Activated T-helper 1 cell treated with anti-CD3 and anti-CD28 coated beads, Interleukin-2, amount 50 U/mL, for 16 hours (primary cell): Measurements from ENCODE around the gene LIPI.
"Not testable (repeated sequence)": the region's sequence is repeated elsewhere in the genome, so short reads cannot be mapped to it uniquely, and the experiment has no call there.

Source experiments
- DNase-seq, 2 donors: peaks; one replicate each; pipeline ENCODE4 v3.0.0-alpha.2; 2020; ENCODE audit warnings: low read depth in 1 of 2, low spot score in 1 of 2

Gene LIPI

DNA sequence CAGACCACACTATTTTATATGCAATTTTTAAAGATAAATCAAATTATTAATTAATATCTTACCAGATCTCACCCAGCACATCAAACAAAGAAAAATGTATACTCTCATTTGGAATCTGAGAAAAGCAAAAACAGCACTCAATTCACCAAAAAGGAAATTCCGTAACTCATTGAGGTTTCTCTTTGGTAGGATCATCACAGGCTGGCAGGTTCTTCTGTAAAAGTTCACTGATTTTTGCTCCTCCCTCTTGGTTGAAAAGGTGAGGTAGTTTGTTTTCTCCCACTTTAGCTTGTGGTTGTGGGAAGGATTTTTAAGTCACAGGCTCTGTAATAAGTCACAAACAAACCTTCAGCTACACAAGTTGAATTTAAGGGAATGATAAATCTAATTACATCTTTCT is at the start of gene LIPI:
TSS of gene LIPI (minus strand) at position 218 of the 400 bp plus-strand sequence. CDS start at position 108, 110 bp downstream.
- no peak for DNase-seq

DNA sequence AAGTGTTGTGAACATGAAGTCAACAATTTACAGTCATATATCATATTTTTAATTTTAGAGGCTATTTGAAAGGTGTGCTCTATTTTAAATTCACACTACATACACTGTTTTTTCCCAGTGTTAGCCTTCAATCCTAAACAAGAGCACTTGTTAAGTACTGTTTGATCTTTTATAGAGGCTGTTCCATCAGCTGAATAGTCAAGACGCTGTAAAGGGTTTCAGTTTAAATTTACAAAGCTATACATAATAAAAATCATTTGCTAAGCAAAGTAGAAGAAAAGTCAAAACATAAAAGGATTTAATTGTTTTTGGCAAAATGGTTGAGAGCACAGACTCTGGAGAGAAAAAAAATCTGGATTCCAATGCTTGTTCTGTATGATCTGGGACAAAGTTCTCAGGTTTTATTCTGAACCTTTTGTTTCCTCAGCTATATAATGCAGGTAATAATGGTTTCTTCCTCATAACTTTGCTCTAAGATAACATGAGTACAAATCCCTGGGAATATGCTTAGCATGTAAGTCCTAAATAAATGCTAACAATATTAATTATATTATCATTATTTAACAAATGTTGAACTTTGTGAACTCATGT is 49.5 kb upstream of the LIPI start:
- DNase-seq = no peak

DNA sequence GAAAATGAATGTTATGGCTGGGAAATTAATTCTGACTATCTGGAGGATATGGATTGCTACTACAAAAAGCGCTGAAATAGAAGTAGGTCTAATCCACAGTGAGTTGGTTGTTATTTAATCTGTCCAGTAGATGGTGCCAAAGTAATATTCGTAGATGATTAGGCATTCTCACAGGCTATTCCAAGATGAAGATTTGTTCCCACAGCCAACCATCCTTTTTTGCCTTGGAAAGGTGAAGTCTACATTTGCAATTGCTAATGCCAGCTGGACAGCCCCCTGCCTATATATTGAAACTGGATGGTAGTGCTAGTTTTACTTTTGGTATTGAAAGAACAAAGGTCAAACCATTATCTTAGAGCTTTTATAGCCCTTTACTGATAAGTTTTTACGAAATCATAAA is 49.0 kb upstream of the LIPI start:
- DNase-seq = no peak

DNA sequence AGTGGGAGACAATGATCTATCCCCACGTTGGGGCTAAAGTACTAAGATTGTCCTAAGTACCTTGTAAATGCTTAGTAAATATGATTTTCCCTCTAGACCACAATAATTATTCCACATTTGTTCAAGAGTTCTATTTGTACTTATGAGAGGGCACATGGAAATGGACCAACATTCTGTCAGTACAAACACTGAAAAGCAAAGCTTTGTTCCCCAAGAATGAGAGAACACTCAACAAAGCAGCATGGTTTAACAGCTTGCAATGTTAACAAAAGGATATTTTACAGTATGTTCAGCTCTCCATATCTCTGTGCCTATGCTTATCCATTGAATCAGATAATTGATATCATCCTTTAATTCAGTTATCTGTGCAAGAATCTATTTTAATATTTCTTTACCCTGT is 40.6 kb upstream of the LIPI start:
- no peak for DNase-seq

DNA sequence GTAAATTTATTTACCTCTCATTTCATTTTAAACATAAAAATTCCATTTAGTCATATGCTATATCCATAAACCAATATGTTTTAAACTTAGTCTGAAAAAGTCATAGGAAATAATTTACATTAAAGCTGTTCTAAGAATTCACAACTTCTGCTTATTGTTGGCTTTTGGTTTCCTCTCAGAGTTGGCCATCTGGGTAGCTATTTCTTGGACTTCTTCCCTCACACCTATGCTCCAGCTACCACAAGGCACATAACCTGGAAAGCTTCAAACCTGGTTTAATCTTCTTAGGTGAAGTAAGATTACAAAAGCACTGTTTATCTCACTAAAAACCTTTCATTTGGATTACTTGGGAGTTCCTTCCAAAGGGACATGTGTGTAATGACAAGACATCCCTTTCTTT is 35.0 kb upstream of the LIPI start:
- no peak for DNase-seq

DNA sequence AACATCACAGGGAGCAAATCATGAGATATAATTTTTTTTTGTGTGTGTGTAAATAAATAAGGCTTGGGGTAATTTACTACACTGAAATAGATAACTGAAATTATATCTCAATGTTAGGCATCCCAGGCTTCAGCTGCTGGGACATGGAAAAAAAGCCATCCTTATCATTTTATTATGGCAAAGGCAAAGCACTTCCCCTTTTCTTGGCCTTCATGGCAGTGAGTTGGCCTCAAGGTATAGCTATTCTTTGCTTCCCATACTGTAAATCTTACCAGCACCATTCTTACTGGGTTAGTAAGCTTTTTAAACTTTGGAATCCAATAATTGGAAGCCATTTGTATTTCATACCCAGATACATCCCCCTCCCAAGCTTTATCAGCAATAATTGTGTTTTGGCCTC is 34.2 kb upstream of the LIPI start:
- no peak for DNase-seq

DNA sequence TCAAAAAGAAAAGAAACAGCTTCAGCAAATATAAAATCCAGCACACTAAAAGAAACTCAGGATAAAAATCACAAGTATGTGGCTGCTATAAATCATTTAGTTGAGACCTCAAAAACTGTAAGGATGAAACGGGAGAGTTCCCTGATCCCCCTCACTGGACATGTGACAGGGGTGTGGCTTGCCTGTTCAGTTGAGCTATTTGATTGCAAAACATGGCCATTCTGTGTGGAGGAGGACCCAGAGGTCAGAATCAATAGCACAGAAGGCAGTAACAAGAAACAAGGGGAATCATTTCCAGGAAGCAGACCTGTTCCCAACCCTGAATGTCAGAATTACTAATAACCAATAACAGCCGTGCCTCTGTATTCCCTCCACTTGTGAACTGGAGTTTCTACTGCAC is 33.1 kb upstream of the LIPI start:
- DNase-seq = no peak

DNA sequence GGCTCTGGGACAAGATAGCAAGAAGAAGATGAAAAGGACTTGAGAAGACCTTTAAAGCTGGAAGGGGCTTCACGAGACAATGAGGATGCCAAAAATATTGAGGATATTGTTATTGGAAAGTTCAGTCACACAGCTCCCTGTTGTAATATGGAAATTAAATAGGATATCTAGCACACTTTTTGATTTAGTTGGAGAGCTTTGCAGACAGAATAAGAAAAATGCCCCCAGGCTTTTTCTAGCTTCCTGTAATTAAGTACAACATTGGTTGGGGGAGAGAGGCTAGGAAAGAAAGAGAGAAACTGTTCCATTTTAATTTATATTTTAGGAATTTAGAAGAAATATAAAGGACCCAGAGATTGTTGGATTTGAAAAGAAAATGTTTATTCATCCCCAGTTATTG is 32.7 kb upstream of the LIPI start:
- DNase-seq = no peak

DNA sequence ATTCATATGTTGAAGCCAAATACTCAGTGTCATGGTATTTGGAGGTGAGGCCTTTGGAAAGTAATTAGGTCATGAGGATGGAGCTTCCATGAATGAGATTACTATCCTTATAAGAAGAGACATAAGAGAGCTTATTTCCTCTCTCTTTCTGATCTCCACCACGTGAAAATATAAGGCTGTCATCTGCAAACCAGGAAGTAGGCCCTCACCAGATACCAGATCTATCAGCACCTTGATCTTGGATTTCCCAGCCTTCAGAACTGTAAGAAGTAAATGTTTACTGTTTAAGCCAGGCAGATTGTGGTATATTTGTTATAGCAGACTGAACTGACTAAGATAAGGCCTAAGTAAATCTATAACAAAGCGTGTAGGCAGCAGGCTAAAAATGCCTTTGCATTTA is 30.5 kb upstream of the LIPI start:
- no peak for DNase-seq

DNA sequence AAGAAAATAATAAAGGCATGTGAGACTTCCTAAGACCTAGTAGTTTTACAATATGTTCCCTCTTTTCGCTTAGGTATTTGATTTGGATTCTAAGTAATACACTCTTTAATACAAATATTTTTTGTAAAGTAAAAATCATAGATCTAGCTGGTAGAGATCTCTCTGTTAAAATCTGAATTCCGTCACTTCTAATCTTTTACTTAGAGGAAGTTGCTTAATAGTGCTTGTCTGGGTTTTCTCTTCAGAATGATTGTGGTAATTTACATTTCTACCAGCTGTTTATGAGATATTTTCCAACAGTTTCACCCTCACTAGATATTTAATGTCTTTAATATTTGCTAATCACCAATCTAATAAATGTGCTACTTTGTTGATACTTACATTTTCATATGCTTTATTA is 28.5 kb upstream of the LIPI start:
- DNase-seq = no peak

DNA sequence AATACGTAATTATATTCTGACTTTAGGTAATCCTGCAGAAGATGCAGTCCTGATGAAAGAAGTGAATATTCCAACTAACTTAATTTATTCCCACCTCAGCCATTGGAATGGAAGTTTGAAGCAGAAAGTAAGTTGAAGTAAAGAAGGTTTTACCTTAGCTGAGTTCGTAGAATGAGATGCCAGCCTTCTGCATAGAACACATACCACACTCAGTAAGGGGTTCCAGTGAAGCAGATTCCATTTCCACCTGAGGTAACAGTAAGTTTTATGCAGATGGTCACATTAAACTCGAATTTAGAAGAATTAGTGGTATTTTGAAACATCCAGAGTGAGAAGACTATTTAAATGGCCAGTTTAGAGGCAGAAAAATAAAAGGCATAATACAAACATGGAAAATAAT is 25.4 kb upstream of the LIPI start:
- no peak for DNase-seq

DNA sequence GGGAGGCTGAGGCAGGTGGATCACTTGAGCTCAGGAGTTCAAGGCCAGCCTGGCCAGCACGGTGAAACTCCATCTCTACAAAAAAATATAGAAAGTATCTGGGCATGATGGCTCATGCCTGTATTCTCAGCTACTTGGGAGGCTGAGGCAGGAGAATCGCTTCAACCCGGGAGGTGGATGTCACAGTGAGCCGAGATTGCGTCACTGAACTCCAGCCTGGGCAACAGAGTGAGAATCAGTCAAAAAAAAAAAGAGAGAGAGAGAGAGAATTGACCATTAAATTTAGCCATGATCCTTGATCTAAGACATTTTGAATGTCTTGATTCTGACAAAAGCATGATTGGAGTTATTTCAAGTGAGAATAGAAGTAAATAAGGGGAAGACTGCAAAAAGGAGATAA is 24.3 kb upstream of the LIPI start:
- no peak for DNase-seq

DNA sequence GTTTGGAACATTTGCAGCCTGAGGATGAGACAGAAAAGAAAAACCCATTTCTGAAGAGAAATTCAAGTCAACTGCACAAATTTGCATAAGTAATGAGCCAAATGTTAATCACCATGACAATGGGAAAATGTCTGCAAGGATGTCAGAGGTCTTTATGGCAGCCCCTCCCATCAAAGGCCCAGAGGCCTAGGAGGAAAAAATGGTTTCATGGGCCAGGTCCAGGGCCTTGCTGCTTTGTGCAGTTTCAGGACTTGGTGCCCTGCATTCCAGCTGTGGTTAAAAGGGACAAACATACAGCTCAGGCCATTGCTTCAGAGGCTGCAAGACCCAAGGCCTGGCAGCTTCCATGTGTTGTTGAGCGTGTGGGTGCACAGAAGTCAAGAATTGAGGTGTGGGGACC is 18.6 kb upstream of the LIPI start:
- DNase-seq = no peak

DNA sequence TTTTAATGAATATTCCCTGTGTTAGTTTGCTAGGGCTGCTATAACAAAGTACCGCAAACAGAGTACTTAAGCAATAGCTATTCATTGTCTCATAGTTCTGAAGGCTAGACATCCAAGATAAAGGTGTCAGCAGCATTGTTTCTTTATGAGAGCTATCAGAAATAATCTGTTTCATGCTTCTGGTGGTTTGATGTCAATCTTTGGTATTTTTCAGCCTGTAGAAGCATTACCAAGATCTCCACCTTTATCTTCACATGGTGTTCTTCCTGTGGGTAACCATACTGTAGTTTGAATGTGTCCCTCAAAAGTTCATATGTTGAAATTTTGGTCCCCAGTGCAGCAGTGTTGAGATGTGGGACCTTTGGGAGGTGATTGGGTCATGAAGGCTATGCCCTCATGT is 12.6 kb upstream of the LIPI start:
- no peak for DNase-seq

DNA sequence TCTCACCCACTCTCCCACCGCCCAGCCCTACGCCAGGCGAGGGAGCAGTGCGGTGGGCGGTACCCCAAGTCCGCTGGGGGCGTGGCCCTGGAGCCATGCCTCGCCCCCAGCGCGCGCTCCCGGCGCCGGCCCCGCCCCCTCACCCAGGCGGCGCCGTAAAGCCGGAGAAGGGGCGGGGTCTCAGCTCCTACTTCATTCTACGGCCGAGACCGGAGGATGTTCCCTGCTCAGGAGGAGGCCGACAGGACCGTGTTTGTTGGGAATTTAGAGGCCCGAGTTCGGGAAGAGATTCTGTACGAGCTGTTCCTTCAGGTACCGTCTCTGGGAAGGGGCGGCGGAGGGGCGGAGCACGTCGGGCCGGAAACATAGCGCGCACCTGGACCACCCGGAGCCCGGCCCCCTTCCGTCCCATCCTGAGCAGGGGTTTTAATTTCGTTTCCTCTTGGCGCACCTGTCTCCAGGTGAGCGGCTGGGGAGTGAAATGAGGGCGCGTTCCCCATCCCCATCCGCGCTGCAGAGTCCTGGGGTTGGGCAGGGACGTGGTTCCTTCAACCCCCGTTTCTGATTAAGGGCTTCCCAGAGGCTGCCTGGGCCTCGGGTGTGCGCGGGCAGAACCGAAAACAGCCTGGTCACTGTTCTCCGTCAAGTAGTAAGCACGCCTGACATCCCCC is 5.4 kb upstream of the LIPI start, which contains the start of gene RBM11:
TSS of gene RBM11 (plus strand) at position 187 of the 671 bp plus-strand sequence. CDS start at position 217, 30 bp downstream.
- DNase-seq = peak; percentile 40 to 66

DNA sequence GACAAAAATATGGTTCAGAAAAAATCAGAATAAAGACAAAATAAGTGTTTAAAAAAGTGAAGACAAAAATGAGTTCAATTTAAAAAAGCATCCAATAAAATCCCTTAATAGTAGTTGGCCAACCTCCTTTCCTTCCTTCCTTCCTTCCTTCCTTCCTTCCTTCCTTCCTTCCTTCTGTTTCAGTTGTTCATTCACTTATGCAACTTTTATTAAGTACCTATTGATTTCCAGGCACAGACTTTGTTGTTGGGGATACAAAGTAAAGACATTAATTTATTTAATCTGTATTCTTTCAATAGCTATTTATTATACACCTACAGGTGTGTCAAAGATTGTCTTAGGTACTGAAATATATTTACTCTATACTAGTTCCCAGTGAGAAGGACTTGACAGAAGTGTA is 2.4 kb upstream of the LIPI start:
- DNase-seq = no peak

DNA sequence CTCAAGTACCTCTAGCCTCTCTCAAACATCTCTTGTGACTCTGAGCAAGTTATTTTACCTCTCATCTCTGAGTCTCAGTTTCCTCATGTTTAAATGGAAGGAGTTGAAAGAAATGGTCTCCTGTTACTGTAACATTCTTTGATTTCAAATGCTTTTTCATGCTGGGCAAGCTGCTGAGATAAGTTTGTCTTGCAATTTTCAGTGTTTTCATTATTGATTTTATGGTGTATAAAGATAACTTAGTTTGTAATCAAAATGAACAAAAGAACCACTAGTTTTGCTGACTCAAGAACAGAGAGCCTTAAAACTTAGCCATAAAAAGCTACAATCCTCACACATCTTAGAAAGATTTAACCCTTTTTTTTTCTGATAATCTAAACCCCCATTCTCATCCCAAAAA is 4.5 kb downstream of the LIPI start:
- DNase-seq = no peak

DNA sequence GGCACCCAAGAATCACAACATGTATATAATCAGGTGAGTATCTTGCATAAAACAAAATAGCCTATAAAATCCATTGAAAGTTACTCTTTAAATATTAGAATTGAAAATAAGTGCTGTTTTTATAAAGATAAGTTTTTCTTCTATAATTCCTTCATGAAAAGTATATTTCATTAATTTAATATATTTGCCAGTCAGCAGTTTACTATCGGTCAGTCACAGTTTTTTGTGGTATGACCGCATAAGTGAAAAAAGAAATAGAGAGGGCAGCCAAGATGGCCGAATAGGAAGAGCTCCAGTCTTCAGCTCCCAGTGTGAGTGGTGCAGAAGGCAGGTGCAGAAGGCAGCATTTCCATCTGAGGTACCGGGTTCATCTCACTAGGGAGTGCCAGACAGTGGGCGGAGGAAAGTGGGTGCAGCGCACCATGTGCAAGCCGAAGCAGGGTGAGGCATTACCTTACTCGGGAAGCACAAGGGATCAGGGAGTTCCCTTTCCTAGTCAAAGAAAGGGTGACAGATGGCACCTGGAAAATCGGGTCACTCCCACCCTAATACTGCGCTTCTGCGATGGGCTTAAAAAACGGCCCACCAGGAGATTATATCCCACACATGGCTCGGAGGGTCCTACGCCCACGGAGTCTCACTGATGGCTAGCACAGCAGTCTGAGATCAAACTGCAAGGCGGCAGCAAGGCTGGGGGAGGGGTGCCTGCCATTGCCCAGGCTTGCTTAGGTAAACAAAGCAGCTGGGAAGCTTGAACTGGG is 44.1 kb downstream of the LIPI start:
- DNase-seq = not testable (repeated sequence)

DNA sequence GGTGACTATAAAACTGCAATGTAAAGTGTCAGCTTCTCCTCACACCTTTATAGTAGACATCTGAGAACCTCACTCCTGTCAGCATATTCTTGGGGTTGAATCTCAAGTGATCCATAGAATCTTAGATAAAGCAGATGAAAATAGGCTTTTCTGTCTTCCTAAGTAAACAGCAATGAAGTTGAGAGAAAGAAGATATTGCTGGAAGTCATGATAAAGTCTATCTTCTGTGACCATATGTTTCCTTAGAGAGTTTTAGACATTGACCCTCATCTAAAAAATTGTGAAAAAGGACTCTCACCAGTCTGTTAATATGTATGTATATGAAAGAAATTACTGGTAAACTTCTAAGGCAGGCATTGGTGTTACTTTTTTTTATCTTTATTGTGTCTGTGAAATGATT is 66.8 kb downstream of the LIPI start:
- DNase-seq = no peak

DNA sequence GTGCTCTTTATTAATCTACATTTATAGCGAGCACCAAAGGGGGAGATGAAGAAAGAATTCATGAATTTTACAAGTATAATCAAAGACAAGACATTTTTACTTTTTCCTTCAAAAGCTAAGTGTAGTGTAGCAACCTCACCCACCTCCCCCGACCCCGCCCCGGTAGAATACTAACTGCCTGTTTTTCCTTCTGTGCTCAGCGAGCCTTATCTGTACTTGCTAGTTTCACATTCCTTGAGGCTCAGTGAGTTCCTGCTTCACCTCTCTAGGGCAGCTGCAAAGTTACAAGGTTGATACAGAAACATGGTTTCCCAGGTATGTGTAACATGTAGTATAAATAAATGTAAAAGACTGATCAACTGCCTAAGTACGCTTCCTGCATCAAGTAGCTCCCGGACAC is 86.5 kb downstream of the LIPI start:
- no peak for DNase-seq

DNA sequence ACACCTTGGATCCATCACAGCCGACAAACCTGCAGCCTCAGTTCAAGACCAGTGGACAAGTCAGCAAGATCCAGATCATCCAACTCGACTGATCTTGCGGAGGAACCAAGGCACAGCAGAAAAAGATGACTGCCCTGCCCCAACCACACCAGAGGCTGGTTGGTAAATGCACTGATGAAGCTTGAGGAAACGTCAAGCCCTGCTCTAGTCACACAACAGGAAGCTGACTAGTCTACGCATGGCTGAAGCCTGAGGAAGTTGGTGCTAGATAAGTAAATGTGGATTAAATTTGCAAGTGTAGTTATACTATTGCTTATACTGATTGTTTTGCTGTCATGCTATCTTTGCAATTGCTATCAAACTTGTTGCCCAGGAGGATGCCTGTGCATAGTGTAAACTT is 89.0 kb downstream of the LIPI start:
- no peak for DNase-seq

DNA sequence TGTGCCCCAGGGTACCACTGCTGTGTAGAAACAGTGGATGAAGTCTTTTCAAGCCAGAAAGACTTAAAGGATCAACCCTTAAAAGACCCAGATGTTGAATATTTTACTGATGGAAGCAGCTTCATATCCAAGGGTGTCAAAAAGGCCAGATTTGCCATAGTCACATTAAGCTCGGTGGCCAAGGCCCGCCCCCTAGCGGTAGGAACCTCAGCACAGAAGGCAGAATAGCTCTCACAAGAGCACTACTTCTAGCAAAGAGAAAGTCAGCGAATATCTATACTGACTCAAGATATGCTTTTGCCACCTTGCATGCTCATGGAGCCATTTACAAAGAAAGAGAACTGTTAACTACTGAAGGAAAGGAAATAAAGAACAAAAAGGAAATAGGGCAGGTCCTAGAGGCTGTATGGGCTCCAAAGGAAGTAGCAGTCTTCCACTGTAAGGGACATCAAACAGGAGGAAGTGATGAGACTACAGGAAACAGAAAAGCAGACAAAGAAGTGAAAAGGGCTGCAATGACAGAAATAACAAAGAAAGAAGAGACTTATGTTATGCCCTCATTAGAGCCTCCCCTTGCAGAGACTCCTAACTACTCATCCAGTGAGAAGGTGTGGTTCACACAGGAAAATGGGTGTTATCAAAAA is 90.5 kb downstream of the LIPI start:
- DNase-seq = no peak
